Liver (tissue), 9 donors: ENCODE measurements around the gene DAAM1. TPM values are rescaled to one million over a fixed set of nuclear protein-coding genes. Genes with fewer than 3 reads are reported as not detected.

Experiments used
- DNase-seq: peaks from one replicate; pipeline ENCODE4 v3.0.0-alpha.2; 2017; ENCODE audit warnings: low spot score
- H3K27ac ChIP-seq, 2 donors: one replicate each; pipeline ENCODE4 v1.7.0; 2013; ENCODE audit warnings: inconsistent platforms in 2 of 2, low read length in 2 of 2, control low read depth in 1 of 2, low read depth in 1 of 2, mild to moderate bottlenecking in 1 of 2
- H3K27me3 ChIP-seq, 4 donors: one replicate each; pipeline versions ENCODE4 v1.6.1 to v1.7.0; 2013; ENCODE audit warnings: low read length in 3 of 4, inconsistent platforms in 1 of 4, mild to moderate bottlenecking in 1 of 4, moderate library complexity in 1 of 4; ENCODE audit not compliant: control insufficient read depth in 4 of 4, insufficient read depth in 4 of 4
- H3K36me3 ChIP-seq, 4 donors: one replicate each; pipeline versions ENCODE4 v1.6.1 to v1.7.0; 2013; ENCODE audit warnings: low read length in 3 of 4, mild to moderate bottlenecking in 3 of 4, low read depth in 1 of 4, moderate library complexity in 1 of 4; ENCODE audit not compliant: control insufficient read depth in 4 of 4, insufficient read depth in 3 of 4
- H3K4me1 ChIP-seq, 4 donors: one replicate each; pipeline versions ENCODE4 v1.6.1 to v1.7.0; 2013; ENCODE audit warnings: low read length in 3 of 4, mild to moderate bottlenecking in 3 of 4, moderate library complexity in 1 of 4; ENCODE audit not compliant: control insufficient read depth in 4 of 4, insufficient read depth in 4 of 4
- H3K4me3 ChIP-seq, 3 donors: one replicate each; pipeline versions ENCODE4 v1.6.1 to v1.7.0; 2013; ENCODE audit warnings: low read length in 3 of 3, control low read depth in 1 of 3, low read depth in 1 of 3, mild to moderate bottlenecking in 1 of 3
- H3K9ac ChIP-seq, 2 donors: one replicate each; pipeline ENCODE4 v1.7.0; 2013; ENCODE audit warnings: low read length in 2 of 2, mild to moderate bottlenecking in 2 of 2, moderate library complexity in 2 of 2, control low read depth in 1 of 2, low read depth in 1 of 2
- H3K9me3 ChIP-seq, 4 donors: one replicate each; pipeline versions ENCODE4 v1.6.1 to v1.7.0; 2013; ENCODE audit warnings: low read length in 3 of 4; ENCODE audit not compliant: control insufficient read depth in 4 of 4
- EGR1 ChIP-seq, 2 donors: IDR thresholded peaks; 2 replicates each; pipeline ENCODE4 v1.6.1; 2016 to 2018; ENCODE audit warnings: antibody characterized with exemption in 2 of 2, low read depth in 2 of 2
- FOXA1 ChIP-seq: IDR thresholded peaks from 2 replicates; pipeline ENCODE4 v1.6.1; 2016; ENCODE audit warnings: antibody characterized with exemption
- FOXA2 ChIP-seq: IDR thresholded peaks from 2 replicates; pipeline ENCODE4 v1.6.1; 2016; ENCODE audit warnings: antibody characterized with exemption
- GABPA ChIP-seq, 2 donors: IDR thresholded peaks in 1 of 2; conservative IDR thresholded peaks in 1 of 2; 2 replicates each; pipeline ENCODE4 v1.6.1; 2016; ENCODE audit warnings: antibody characterized with exemption in 2 of 2, mild to moderate bottlenecking in 1 of 2, moderate library complexity in 1 of 2
- HNF4A ChIP-seq, 2 donors: conservative IDR thresholded peaks; 2 replicates each; pipeline ENCODE4 v1.6.1; 2016; ENCODE audit warnings: antibody characterized with exemption in 2 of 2, mild to moderate bottlenecking in 2 of 2
- HNF4G ChIP-seq: IDR thresholded peaks from 2 replicates; pipeline ENCODE4 v1.6.1; 2016; ENCODE audit warnings: antibody characterized with exemption
- JUND ChIP-seq, 2 donors: IDR thresholded peaks; 2 replicates each; pipeline ENCODE4 v1.6.1; 2016; ENCODE audit warnings: antibody characterized with exemption in 2 of 2
- NR2F2 ChIP-seq: IDR thresholded peaks from 2 replicates; pipeline ENCODE4 v1.6.1; 2016; ENCODE audit warnings: antibody characterized with exemption
- RXRA ChIP-seq, 2 donors: IDR thresholded peaks; 2 replicates each; pipeline ENCODE4 v1.6.1; 2017 to 2018; ENCODE audit warnings: antibody characterized with exemption in 2 of 2, mild to moderate bottlenecking in 1 of 2
- SP1 ChIP-seq: IDR thresholded peaks from 2 replicates; pipeline ENCODE4 v1.6.1; 2018; ENCODE audit warnings: antibody characterized with exemption, mild to moderate bottlenecking
- TAF1 ChIP-seq: conservative IDR thresholded peaks from 2 replicates; pipeline ENCODE4 v1.6.1; 2016; ENCODE audit warnings: antibody characterized with exemption, mild to moderate bottlenecking
- YY1 ChIP-seq: IDR thresholded peaks from 2 replicates; pipeline ENCODE4 v1.6.1; 2016; ENCODE audit warnings: antibody characterized with exemption, mild to moderate bottlenecking
- ZBTB33 ChIP-seq: IDR thresholded peaks from 2 replicates; pipeline ENCODE4 v1.6.1; 2016; ENCODE audit warnings: antibody characterized with exemption
- WGBS: extraction: QIAGEN DNeasy Blood & Tissue Kit; methylation state at CpG from one replicate; pipeline ENCODE4 v1.1.7; 2013; 5-methylcytosine and 5-hydroxymethylcytosine counted together
- polyA plus RNA-seq, 2 donors: library from polyadenylated mRNA; stranded (reverse) in 1 of 2; unstranded in 1 of 2; fragments of 200-250 nt in 1 of 2; fragments of >200 nt in 1 of 2; fragmentation: Nextera tagmentation in 1 of 2; extraction: Ambion mirVana in 1 of 2; gene quantifications; one replicate each; pipeline versions ENCODE4 v1.2.1 to v1.2.3, GENCODE V29; 2013 to 2015
- total RNA-seq, 2 donors: library from RNA; depleted of rRNA; stranded (reverse); fragments of >200 nt; gene quantifications; one replicate each; pipeline ENCODE4 v1.2.3, GENCODE V29; 2014
- TF ChIP-seq, protein P1 (sequence below): IDR thresholded peaks from 2 replicates; pipeline ENCODE4 v1.6.1; 2016; ENCODE audit warnings: antibody characterized with exemption, mild to moderate bottlenecking
- TF ChIP-seq, protein P2 (sequence below): IDR thresholded peaks from 2 replicates; pipeline ENCODE4 v1.6.1; 2016; ENCODE audit warnings: antibody characterized with exemption
- TF ChIP-seq, protein P3 (sequence below): IDR thresholded peaks from 2 replicates; pipeline ENCODE4 v1.6.1; 2016; ENCODE audit warnings: antibody characterized with exemption
- donor health status: healthy.
- donor health status: healthy.
- donor health status: healthy.
- donor health status: healthy.
- donor health status: healthy.

The DAAM1 gene
- total and polyA plus RNA-seq, 4 donors, result 9.5 to 28.4 (median 18.5) TPM

GRCh38 chr14:59150990-59151389 lies 37.5 kb upstream of the DAAM1 start (continued):
- TF ChIP-seq, protein P1, sequence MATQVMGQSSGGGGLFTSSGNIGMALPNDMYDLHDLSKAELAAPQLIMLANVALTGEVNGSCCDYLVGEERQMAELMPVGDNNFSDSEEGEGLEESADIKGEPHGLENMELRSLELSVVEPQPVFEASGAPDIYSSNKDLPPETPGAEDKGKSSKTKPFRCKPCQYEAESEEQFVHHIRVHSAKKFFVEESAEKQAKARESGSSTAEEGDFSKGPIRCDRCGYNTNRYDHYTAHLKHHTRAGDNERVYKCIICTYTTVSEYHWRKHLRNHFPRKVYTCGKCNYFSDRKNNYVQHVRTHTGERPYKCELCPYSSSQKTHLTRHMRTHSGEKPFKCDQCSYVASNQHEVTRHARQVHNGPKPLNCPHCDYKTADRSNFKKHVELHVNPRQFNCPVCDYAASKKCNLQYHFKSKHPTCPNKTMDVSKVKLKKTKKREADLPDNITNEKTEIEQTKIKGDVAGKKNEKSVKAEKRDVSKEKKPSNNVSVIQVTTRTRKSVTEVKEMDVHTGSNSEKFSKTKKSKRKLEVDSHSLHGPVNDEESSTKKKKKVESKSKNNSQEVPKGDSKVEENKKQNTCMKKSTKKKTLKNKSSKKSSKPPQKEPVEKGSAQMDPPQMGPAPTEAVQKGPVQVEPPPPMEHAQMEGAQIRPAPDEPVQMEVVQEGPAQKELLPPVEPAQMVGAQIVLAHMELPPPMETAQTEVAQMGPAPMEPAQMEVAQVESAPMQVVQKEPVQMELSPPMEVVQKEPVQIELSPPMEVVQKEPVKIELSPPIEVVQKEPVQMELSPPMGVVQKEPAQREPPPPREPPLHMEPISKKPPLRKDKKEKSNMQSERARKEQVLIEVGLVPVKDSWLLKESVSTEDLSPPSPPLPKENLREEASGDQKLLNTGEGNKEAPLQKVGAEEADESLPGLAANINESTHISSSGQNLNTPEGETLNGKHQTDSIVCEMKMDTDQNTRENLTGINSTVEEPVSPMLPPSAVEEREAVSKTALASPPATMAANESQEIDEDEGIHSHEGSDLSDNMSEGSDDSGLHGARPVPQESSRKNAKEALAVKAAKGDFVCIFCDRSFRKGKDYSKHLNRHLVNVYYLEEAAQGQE, result no peak
- TF ChIP-seq FOXA2, result no peak
- TF ChIP-seq TAF1, result no peak
- no peak for TF ChIP-seq JUND (IDR thresholded peaks at IDR 0.05)
- no peak for TF ChIP-seq NR2F2
- TF ChIP-seq GABPA (IDR thresholded peaks at IDR 0.05 in 1 of 2, conservative IDR thresholded peaks at IDR 0.05 in 1 of 2), result no peak

DNA sequence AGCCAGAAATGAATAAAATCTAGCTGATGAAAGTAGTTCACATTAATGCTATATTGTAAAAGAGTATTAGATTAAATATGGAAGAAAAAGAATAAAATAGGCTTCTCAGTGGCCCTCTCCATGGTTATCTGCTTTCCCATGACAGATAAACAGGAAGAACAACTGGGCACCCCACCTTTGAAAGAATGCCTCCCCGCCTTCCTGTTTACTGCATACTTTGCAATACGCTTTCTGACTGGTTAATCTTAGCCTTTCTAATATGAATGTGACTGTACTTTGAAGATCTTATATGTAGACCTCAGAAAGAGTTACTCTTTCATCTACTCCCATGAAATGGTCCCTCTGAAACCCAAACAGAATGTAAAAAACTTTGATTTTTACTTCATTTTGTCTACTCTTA lies 34.1 kb upstream of the DAAM1 start:
- no peaks in the 10 kb centered on the region for H3K4me1 ChIP-seq
- H3K36me3 ChIP-seq, result no peaks in the 10 kb centered on the region
- no peak for DNase-seq
- H3K9me3 ChIP-seq, result no peaks in the 10 kb centered on the region
- TF ChIP-seq NR2F2 (no peak), GABPA (IDR thresholded peaks at IDR 0.05 in 1 of 2, conservative IDR thresholded peaks at IDR 0.05 in 1 of 2) (no peak), FOXA1 (no peak), HNF4G (no peak), TAF1 (no peak), JUND (IDR thresholded peaks at IDR 0.05) (no peak), SP1 (no peak), YY1 (no peak), FOXA2 (no peak)
- TF ChIP-seq, protein P2, sequence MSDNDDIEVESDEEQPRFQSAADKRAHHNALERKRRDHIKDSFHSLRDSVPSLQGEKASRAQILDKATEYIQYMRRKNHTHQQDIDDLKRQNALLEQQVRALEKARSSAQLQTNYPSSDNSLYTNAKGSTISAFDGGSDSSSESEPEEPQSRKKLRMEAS, result no peak
- WGBS, result 87% methylated on average over 2 of the region's 2 CpGs
- no peak overlapping the region for H3K27ac ChIP-seq
- no peak overlapping the region for H3K9ac ChIP-seq
- H3K27me3 ChIP-seq, result no peaks in the 10 kb centered on the region
- no peak overlapping the region for H3K4me3 ChIP-seq

- no peaks in the 10 kb centered on the region for H3K36me3 ChIP-seq
- WGBS, result 65% methylated on average over 3 of the region's 3 CpGs
- no peaks in the 10 kb centered on the region for H3K4me1 ChIP-seq
- TF ChIP-seq HNF4A (conservative IDR thresholded peaks at IDR 0.05) (no peak), RXRA (IDR thresholded peaks at IDR 0.05) (no peak), JUND (IDR thresholded peaks at IDR 0.05) (no peak), NR2F2 (no peak), SP1 (no peak), FOXA2 (no peak), HNF4G (no peak), EGR1 (IDR thresholded peaks at IDR 0.05; ENCODE audit: low read depth in 2 of 2) (no peak), ZBTB33 (no peak), YY1 (no peak), GABPA (IDR thresholded peaks at IDR 0.05 in 1 of 2, conservative IDR thresholded peaks at IDR 0.05 in 1 of 2) (no peak)
- TF ChIP-seq, protein P3, sequence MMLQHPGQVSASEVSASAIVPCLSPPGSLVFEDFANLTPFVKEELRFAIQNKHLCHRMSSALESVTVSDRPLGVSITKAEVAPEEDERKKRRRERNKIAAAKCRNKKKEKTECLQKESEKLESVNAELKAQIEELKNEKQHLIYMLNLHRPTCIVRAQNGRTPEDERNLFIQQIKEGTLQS, result no peak
- TF ChIP-seq, protein P2, result no peak
- H3K27me3 ChIP-seq, result no peaks in the 10 kb centered on the region
- no peaks in the 10 kb centered on the region for H3K9me3 ChIP-seq
- H3K27ac ChIP-seq, result no peak overlapping the region
- H3K9ac ChIP-seq, result no peak overlapping the region
- DNase-seq, result no peak
- H3K4me3 ChIP-seq, result no peak overlapping the region
Observed at GRCh38 chr14:59155886-59156285, 32.6 kb upstream of the DAAM1 start.
